HepG2 (cell line): Measurements from ENCODE around the gene DLG4. TPM values are rescaled to one million over a fixed set of nuclear protein-coding genes. Genes with fewer than 3 reads are reported as not detected.

Source experiments
- ARID5B ChIP-seq: IDR thresholded peaks from 2 replicates; pipeline ENCODE4 v1.4.0; 2020; ENCODE audit warnings: mild to moderate bottlenecking, missing genetic modification reagents
- ATM ChIP-seq: fragments of 450-650 bp; IDR thresholded peaks from 2 replicates; pipeline ENCODE4 v1.7.1; 2017; ENCODE audit warnings: mild to moderate bottlenecking, borderline replicate concordance
- IKZF4 ChIP-seq: sonication (generic); formaldehyde crosslinking; IDR thresholded peaks from 2 replicates; pipeline ENCODE4 v1.5.1; 2020; ENCODE audit warnings: borderline replicate concordance, mild to moderate bottlenecking, low read depth, missing genetic modification reagents; ENCODE audit errors: not compliant biosample characterization
- MBD4 ChIP-seq: IDR thresholded peaks from 2 replicates; pipeline ENCODE4 v1.6.1; 2012; ENCODE audit warnings: low read length, inconsistent platforms, borderline replicate concordance
- MYC ChIP-seq: sonication (generic); formaldehyde crosslinking; IDR thresholded peaks from 2 replicates; pipeline ENCODE4 v1.9.0; 2021; ENCODE audit warnings: missing genetic modification reagents, borderline replicate concordance
- NPAS2 ChIP-seq: sonication (generic); formaldehyde crosslinking; IDR thresholded peaks from 2 replicates; pipeline ENCODE4 v1.8.0; 2022; ENCODE audit warnings: mild to moderate bottlenecking, missing genetic modification reagents, borderline replicate concordance
- PHF8 ChIP-seq: sonication (generic); formaldehyde crosslinking; IDR thresholded peaks from 2 replicates; pipeline ENCODE4 v1.5.0; 2020; ENCODE audit warnings: missing genetic modification reagents
- POLR2G ChIP-seq: fragments of 200-400 bp; formaldehyde crosslinking; IDR thresholded peaks from 2 replicates; pipeline ENCODE4 v1.6.1; 2018; ENCODE audit warnings: mild to moderate bottlenecking, low read depth, low read length, moderate library complexity
- ZC3H13 ChIP-seq: sonication (generic); formaldehyde crosslinking; IDR thresholded peaks from 2 replicates; pipeline ENCODE4 v1.8.1; 2023; ENCODE audit warnings: mild to moderate bottlenecking, missing genetic modification reagents, moderate library complexity
- ZFP62 ChIP-seq: sonication (generic); formaldehyde crosslinking; IDR thresholded peaks from 2 replicates; pipeline ENCODE4 v1.4.0; 2020; ENCODE audit warnings: missing genetic modification reagents
- ZFY ChIP-seq: sonication (generic); formaldehyde crosslinking; IDR thresholded peaks from 2 replicates; pipeline ENCODE4 v1.4.0; 2020; ENCODE audit warnings: missing genetic modification reagents
- ZHX1 ChIP-seq: sonication (generic); formaldehyde crosslinking; IDR thresholded peaks from 2 replicates; pipeline ENCODE4 v1.8.1; 2022; ENCODE audit warnings: low read depth, mild to moderate bottlenecking, missing genetic modification reagents
- ZNF138 ChIP-seq: sonication (generic); formaldehyde crosslinking; IDR thresholded peaks from 2 replicates; pipeline ENCODE4 v1.5.0; 2020; ENCODE audit warnings: mild to moderate bottlenecking, low read depth, missing genetic modification reagents
- ZNF260 ChIP-seq: sonication (generic); formaldehyde crosslinking; IDR thresholded peaks from 2 replicates; pipeline ENCODE4 v1.4.0; 2020; ENCODE audit warnings: missing genetic modification reagents, low read depth, mild to moderate bottlenecking, borderline replicate concordance
- ZNF382 ChIP-seq: sonication (generic); formaldehyde crosslinking; IDR thresholded peaks from 2 replicates; pipeline ENCODE4 v1.5.0; 2020; ENCODE audit warnings: missing genetic modification reagents, mild to moderate bottlenecking, borderline replicate concordance
- ZSCAN12 ChIP-seq: sonication (generic); formaldehyde crosslinking; IDR thresholded peaks from 2 replicates; pipeline ENCODE4 v1.9.0; 2021; ENCODE audit warnings: mild to moderate bottlenecking, missing genetic modification reagents
- ZSCAN21 ChIP-seq: sonication (generic); formaldehyde crosslinking; IDR thresholded peaks from 2 replicates; pipeline ENCODE4 v1.8.0; 2022; ENCODE audit warnings: mild to moderate bottlenecking, missing genetic modification reagents, moderate library complexity, borderline replicate concordance
- ZSCAN22 ChIP-seq: sonication (generic); formaldehyde crosslinking; IDR thresholded peaks from 2 replicates; pipeline ENCODE4 v1.4.0; 2020; ENCODE audit warnings: mild to moderate bottlenecking, missing genetic modification reagents
- polyA plus RNA-seq, 8 experiments: library from polyadenylated mRNA; depleted of rRNA in 3 of 8; stranded (reverse) in 7 of 8; unstranded in 1 of 8; fragments of >200 nt; fragmentation: Illumina TruSeq in 4 of 8; extraction: Trizol in 4 of 8; gene quantifications; 2 replicates each; pipeline versions ENCODE4 v1.2.1 to v1.2.3, GENCODE V29; 2011 to 2016; ENCODE audit warnings: low read depth in 4 of 8, missing spikeins in 1 of 8, mixed read lengths in 1 of 8; ENCODE audit not compliant: insufficient read depth in 1 of 8
- total RNA-seq, 5 experiments: library from RNA; depleted of rRNA; stranded (reverse); fragments of >200 nt; fragmentation: Illumina TruSeq; extraction: Trizol; gene quantifications; 2 replicates each; pipeline ENCODE4 v1.2.3, GENCODE V29; 2016; ENCODE audit warnings: low read depth in 1 of 5
- TF ChIP-seq, protein P1 (sequence below): sonication (generic); formaldehyde crosslinking; IDR thresholded peaks from 2 replicates; pipeline ENCODE4 v1.4.0; 2020; ENCODE audit warnings: missing genetic modification reagents, borderline replicate concordance

Gene DLG4
- total and polyA plus RNA-seq, 2 of the 13 experiments (the other 11 are each of a cell fraction or from before 2014, with no cell fraction given) = 0.71 to 4.3 TPM

- TF ChIP-seq IKZF4 (CRISPR knock-in tag) (no peak), PHF8 (CRISPR knock-in tag) (peak; percentile 28; the same call in 1 of the 2 replicates), POLR2G (peak; percentile 83), NPAS2 (CRISPR knock-in tag) (no peak), MYC (CRISPR knock-in tag) (peak; percentile 85), ZFP62 (CRISPR knock-in tag) (no peak), ZNF382 (CRISPR knock-in tag) (no peak), ZNF138 (CRISPR knock-in tag) (no peak), ZSCAN12 (CRISPR knock-in tag) (peak; percentile 59; the same call in 1 of the 2 replicates), ATM (no peak), ZC3H13 (CRISPR knock-in tag) (peak; percentile 96), ZSCAN21 (CRISPR knock-in tag) (no peak), ZHX1 (CRISPR knock-in tag) (no peak; the same call in 1 of the 2 replicates), ARID5B (peak; percentile 76), ZFY (peak; percentile 46; the same call in 1 of the 2 replicates), ZSCAN22 (no peak), ZNF260 (CRISPR knock-in tag) (no peak), MBD4 (0 out of 2 replicates have a peak, but pooled peaks have one; percentile 83)
- TF ChIP-seq, protein P1, sequence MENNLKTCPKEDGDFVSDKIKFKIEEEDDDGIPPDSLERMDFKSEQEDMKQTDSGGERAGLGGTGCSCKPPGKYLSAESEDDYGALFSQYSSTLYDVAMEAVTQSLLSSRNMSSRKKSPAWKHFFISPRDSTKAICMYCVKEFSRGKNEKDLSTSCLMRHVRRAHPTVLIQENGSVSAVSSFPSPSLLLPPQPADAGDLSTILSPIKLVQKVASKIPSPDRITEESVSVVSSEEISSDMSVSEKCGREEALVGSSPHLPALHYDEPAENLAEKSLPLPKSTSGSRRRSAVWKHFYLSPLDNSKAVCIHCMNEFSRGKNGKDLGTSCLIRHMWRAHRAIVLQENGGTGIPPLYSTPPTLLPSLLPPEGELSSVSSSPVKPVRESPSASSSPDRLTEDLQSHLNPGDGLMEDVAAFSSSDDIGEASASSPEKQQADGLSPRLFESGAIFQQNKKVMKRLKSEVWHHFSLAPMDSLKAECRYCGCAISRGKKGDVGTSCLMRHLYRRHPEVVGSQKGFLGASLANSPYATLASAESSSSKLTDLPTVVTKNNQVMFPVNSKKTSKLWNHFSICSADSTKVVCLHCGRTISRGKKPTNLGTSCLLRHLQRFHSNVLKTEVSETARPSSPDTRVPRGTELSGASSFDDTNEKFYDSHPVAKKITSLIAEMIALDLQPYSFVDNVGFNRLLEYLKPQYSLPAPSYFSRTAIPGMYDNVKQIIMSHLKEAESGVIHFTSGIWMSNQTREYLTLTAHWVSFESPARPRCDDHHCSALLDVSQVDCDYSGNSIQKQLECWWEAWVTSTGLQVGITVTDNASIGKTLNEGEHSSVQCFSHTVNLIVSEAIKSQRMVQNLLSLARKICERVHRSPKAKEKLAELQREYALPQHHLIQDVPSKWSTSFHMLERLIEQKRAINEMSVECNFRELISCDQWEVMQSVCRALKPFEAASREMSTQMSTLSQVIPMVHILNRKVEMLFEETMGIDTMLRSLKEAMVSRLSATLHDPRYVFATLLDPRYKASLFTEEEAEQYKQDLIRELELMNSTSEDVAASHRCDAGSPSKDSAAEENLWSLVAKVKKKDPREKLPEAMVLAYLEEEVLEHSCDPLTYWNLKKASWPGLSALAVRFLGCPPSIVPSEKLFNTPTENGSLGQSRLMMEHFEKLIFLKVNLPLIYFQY (CRISPR knock-in tag) = peak; percentile 69; the same call in 1 of the 2 replicates
Observed at GRCh38 chr17:7242717-7243452, 23.2 kb upstream of the DLG4 start (continued).
